ENCODE data around the gene HAPLN3.

HAPLN3 gene

GRCh38 chr15:88828791-88829190, 66.6 kb downstream of the HAPLN3 start:
- DNase-seq (ENCODE audit: low read depth, low spot score) = no peak
